ENCODE measurements around the gene TBC1D4.

- no peak for TF ChIP-seq CTCF (IDR thresholded peaks at IDR 0.05 in 4 of 5, conservative IDR thresholded peaks at IDR 0.05 in 1 of 5)
- no peak for TF ChIP-seq POLR2A (IDR thresholded peaks at IDR 0.05)
Measured at GRCh38 chr13:75360170-75360569, 121.8 kb downstream of the TBC1D4 start.
